ENCODE measurements around the gene PDP2. TPM values are rescaled to one million over a fixed set of nuclear protein-coding genes. Genes with fewer than 3 reads are reported as not detected.

The PDP2 gene
- total and polyA plus RNA-seq, 10 of the 15 experiments (the other 5 are each of a cell fraction or from before 2014, with no cell fraction given) = 1.9 to 31.1 (median 6.2) TPM

DNA sequence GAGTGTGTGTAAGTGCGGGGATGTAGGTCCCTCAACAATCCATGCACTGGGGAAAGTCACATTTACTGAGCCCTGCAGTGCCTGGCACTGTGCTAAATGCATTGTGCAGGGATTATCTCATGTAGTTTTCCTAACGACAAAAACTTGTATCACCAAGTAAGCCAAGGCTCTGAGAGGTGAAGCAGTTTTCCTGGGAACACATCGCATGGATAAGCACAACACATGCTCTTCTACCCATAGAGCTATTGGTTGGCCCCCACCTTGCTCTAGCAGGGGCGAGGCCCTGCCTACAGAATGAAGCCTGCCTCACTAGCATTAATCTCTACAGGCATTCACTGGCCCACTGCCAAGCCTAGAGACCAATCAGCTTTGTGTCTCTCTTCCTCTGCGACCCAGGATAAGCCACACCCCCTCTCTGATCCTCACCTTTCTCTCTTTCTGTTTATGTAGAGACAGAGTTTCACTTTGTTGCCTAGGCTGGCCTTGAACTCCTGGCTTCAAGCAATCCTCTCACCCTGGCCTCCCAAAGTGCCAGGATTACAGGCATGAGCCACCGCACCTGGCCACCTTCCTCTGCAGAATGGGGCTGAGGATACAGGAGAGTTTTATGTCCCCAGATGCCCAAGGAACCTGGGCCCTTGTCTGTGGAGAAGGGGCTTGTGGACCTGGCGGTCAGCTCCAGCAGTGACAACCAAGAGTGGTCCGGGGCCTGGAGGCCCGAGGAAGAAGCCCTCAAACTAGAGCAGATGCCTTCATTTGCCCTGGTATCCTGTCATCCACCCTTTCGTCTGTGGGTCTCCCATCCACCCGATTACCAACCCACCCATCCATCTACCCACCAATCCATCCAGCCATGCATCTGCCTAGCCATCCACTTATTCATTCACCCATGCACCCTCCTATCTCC lies 25.6 kb downstream of the PDP2 start:
- ATAC-seq = peak; percentile 15; the same call in 2 of the 3 replicates
- no peak overlapping the region for H3K4me3 ChIP-seq
- no peaks in the 10 kb centered on the region for H3K79me2 ChIP-seq (ENCODE audit: control insufficient read depth, insufficient read depth, low read length)
- no peak overlapping the region for H2AFZ ChIP-seq (ENCODE audit: control insufficient read depth, low read depth, low read length)
- no peaks in the 10 kb centered on the region for H4K20me1 ChIP-seq (ENCODE audit: control insufficient read depth, insufficient read depth)
- no peak for FAIRE-seq
- DNase-seq (ENCODE audit: low read depth, low spot score) = no peak
- H3K27ac ChIP-seq (ENCODE audit: control insufficient read depth, insufficient read depth) = no peak overlapping the region
- H3K9me3 ChIP-seq (replicated peaks; ENCODE audit: control insufficient read depth, insufficient read depth, low read length) = no peaks in the 10 kb centered on the region
- H3K27me3 ChIP-seq (replicated peaks in 1 of 2; ENCODE audit: control insufficient read depth in 2 of 2, insufficient read depth in 2 of 2, low read length in 1 of 2) = no peaks in the 10 kb centered on the region; a peak in 1 of 4 replicates
- SMC1A ChIA-PET (ENCODE audit: uncharacterized antibody, unreplicated experiment) = interaction anchor here (0.8 to 1.1 kb wide), 3 partner anchors 8 to 14 kb away, joined by 3 read pairs; no protein-coding TSS in a partner anchor
- RAD21 ChIA-PET (ENCODE audit: unreplicated experiment) = no interaction called here
- H3K4me1 ChIP-seq (ENCODE audit: control insufficient read depth, insufficient read depth, low read length) = peaks cover 4% of the 10 kb centered on the region; the same call in 1 of the 2 replicates
- in situ Hi-C loops (cut with MboI) (no loop called here), intact Hi-C loops (cut with micrococcal nuclease; ENCODE audit: unreplicated experiment) (no loop called here)
- 46% methylated on average over 11 of the region's 11 CpGs for WGBS (ENCODE audit: insufficient coverage, insufficient replicate concordance, low lambda C conversion rate, missing lambda C conversion rate)
- H3K9ac ChIP-seq (ENCODE audit: control insufficient read depth, insufficient read depth, low read length) = no peak overlapping the region
- no peak overlapping the region for H3K4me2 ChIP-seq (ENCODE audit: control insufficient read depth, insufficient read depth)
- CTCF ChIA-PET = interaction anchor here (1.3 to 1.7 kb wide), 2 partner anchors 10 to 13 kb away, joined by 3 to 5 read pairs; partner anchors contain the start of gene CDH16
- POLR2A ChIA-PET = no interaction called here
- no peaks in the 10 kb centered on the region for H3K36me3 ChIP-seq (ENCODE audit: control insufficient read depth in 2 of 2, insufficient read depth in 2 of 2, low read length in 1 of 2)
- BruUV-seq (replicated peaks) = no TSS peak
- TF ChIP-seq MEF2B (IDR thresholded peaks at IDR 0.05; ENCODE audit: partially characterized antibody, poor library complexity, severe bottlenecking) = no peak
- TF ChIP-seq, protein P1, sequence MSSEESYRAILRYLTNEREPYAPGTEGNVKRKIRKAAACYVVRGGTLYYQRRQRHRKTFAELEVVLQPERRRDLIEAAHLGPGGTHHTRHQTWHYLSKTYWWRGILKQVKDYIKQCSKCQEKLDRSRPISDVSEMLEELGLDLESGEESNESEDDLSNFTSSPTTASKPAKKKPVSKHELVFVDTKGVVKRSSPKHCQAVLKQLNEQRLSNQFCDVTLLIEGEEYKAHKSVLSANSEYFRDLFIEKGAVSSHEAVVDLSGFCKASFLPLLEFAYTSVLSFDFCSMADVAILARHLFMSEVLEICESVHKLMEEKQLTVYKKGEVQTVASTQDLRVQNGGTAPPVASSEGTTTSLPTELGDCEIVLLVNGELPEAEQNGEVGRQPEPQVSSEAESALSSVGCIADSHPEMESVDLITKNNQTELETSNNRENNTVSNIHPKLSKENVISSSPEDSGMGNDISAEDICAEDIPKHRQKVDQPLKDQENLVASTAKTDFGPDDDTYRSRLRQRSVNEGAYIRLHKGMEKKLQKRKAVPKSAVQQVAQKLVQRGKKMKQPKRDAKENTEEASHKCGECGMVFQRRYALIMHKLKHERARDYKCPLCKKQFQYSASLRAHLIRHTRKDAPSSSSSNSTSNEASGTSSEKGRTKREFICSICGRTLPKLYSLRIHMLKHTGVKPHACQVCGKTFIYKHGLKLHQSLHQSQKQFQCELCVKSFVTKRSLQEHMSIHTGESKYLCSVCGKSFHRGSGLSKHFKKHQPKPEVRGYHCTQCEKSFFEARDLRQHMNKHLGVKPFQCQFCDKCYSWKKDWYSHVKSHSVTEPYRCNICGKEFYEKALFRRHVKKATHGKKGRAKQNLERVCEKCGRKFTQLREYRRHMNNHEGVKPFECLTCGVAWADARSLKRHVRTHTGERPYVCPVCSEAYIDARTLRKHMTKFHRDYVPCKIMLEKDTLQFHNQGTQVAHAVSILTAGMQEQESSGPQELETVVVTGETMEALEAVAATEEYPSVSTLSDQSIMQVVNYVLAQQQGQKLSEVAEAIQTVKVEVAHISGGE (CRISPR knock-in tag; IDR thresholded peaks at IDR 0.05) = no peak
- TF ChIP-seq RAD21 (IDR thresholded peaks at IDR 0.05; ENCODE audit: insufficient read depth, low read depth, low read length) = no peak
- no peak for TF ChIP-seq GABPA (IDR thresholded peaks at IDR 0.05; ENCODE audit: low read depth)
- no peak for TF ChIP-seq NR2F1 (conservative IDR thresholded peaks at IDR 0.05)
- TF ChIP-seq, protein P2, sequence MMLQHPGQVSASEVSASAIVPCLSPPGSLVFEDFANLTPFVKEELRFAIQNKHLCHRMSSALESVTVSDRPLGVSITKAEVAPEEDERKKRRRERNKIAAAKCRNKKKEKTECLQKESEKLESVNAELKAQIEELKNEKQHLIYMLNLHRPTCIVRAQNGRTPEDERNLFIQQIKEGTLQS (IDR thresholded peaks at IDR 0.05; ENCODE audit: borderline replicate concordance, extremely low read depth, low read depth, low read length) = no peak
- TF ChIP-seq NR2C1 (IDR thresholded peaks at IDR 0.05) = no peak
- TF ChIP-seq, protein P3, sequence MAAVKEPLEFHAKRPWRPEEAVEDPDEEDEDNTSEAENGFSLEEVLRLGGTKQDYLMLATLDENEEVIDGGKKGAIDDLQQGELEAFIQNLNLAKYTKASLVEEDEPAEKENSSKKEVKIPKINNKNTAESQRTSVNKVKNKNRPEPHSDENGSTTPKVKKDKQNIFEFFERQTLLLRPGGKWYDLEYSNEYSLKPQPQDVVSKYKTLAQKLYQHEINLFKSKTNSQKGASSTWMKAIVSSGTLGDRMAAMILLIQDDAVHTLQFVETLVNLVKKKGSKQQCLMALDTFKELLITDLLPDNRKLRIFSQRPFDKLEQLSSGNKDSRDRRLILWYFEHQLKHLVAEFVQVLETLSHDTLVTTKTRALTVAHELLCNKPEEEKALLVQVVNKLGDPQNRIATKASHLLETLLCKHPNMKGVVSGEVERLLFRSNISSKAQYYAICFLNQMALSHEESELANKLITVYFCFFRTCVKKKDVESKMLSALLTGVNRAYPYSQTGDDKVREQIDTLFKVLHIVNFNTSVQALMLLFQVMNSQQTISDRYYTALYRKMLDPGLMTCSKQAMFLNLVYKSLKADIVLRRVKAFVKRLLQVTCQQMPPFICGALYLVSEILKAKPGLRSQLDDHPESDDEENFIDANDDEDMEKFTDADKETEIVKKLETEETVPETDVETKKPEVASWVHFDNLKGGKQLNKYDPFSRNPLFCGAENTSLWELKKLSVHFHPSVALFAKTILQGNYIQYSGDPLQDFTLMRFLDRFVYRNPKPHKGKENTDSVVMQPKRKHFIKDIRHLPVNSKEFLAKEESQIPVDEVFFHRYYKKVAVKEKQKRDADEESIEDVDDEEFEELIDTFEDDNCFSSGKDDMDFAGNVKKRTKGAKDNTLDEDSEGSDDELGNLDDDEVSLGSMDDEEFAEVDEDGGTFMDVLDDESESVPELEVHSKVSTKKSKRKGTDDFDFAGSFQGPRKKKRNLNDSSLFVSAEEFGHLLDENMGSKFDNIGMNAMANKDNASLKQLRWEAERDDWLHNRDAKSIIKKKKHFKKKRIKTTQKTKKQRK (IDR thresholded peaks at IDR 0.05; ENCODE audit: low read depth, low read length) = no peak
- TF ChIP-seq FOXK2 (IDR thresholded peaks at IDR 0.05) = no peak
- TF ChIP-seq ATF7 (IDR thresholded peaks at IDR 0.05; ENCODE audit: low read depth) = no peak
- TF ChIP-seq, protein P4, sequence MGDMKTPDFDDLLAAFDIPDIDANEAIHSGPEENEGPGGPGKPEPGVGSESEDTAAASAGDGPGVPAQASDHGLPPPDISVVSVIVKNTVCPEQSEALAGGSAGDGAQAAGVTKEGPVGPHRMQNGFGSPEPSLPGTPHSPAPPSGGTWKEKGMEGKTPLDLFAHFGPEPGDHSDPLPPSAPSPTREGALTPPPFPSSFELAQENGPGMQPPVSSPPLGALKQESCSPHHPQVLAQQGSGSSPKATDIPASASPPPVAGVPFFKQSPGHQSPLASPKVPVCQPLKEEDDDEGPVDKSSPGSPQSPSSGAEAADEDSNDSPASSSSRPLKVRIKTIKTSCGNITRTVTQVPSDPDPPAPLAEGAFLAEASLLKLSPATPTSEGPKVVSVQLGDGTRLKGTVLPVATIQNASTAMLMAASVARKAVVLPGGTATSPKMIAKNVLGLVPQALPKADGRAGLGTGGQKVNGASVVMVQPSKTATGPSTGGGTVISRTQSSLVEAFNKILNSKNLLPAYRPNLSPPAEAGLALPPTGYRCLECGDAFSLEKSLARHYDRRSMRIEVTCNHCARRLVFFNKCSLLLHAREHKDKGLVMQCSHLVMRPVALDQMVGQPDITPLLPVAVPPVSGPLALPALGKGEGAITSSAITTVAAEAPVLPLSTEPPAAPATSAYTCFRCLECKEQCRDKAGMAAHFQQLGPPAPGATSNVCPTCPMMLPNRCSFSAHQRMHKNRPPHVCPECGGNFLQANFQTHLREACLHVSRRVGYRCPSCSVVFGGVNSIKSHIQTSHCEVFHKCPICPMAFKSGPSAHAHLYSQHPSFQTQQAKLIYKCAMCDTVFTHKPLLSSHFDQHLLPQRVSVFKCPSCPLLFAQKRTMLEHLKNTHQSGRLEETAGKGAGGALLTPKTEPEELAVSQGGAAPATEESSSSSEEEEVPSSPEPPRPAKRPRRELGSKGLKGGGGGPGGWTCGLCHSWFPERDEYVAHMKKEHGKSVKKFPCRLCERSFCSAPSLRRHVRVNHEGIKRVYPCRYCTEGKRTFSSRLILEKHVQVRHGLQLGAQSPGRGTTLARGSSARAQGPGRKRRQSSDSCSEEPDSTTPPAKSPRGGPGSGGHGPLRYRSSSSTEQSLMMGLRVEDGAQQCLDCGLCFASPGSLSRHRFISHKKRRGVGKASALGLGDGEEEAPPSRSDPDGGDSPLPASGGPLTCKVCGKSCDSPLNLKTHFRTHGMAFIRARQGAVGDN (IDR thresholded peaks at IDR 0.05) = no peak

All from GM12878 (cell line).